GM23248 (cell line): ENCODE results near the gene AK8. TPM values are rescaled to one million over a fixed set of nuclear protein-coding genes. Genes with fewer than 3 reads are reported as not detected.

Experiments
- DNase-seq: peaks from one replicate; pipeline ENCODE4 v3.0.0-alpha.2; 2015
- H2AFZ ChIP-seq: fragments of 200-600 bp; sonication (generic); 2 replicates; pipeline ENCODE4 v1.6.1; 2016; ENCODE audit warnings: antibody characterized with exemption
- H3F3A ChIP-seq: fragments of 200-600 bp; sonication (generic); 2 replicates; pipeline ENCODE4 v1.6.1; 2016; ENCODE audit warnings: mild to moderate bottlenecking, antibody characterized with exemption, mixed run types; ENCODE audit not compliant: insufficient read depth
- H3K27ac ChIP-seq: fragments of 200-600 bp; sonication (generic); 2 replicates; pipeline ENCODE4 v1.5.1; 2016; ENCODE audit warnings: mild to moderate bottlenecking
- H3K27me3 ChIP-seq: fragments of 200-600 bp; sonication (generic); replicated peaks from 2 replicates; pipeline ENCODE4 v1.6.1; 2016; ENCODE audit warnings: mild to moderate bottlenecking; ENCODE audit not compliant: insufficient read depth
- H3K36me3 ChIP-seq: fragments of 200-600 bp; sonication (generic); 2 replicates; pipeline ENCODE4 v1.6.1; 2016; ENCODE audit warnings: low read depth, mild to moderate bottlenecking
- H3K4me1 ChIP-seq: fragments of 200-600 bp; sonication (generic); 2 replicates; pipeline ENCODE4 v1.6.1; 2016; ENCODE audit warnings: mild to moderate bottlenecking; ENCODE audit not compliant: insufficient read depth
- H3K4me2 ChIP-seq: fragments of 200-600 bp; sonication (generic); one replicate; pipeline ENCODE4 v1.6.1; 2016; ENCODE audit warnings: mild to moderate bottlenecking; ENCODE audit not compliant: unreplicated experiment
- H3K4me3 ChIP-seq: fragments of 200-600 bp; sonication (generic); 2 replicates; pipeline ENCODE4 v1.5.1; 2016; ENCODE audit warnings: mild to moderate bottlenecking
- H3K79me2 ChIP-seq: fragments of 200-600 bp; sonication (generic); 2 replicates; pipeline ENCODE4 v1.6.1; 2016; ENCODE audit warnings: mild to moderate bottlenecking; ENCODE audit not compliant: insufficient read depth
- H3K9ac ChIP-seq: fragments of 200-600 bp; sonication (generic); 2 replicates; pipeline ENCODE4 v1.6.1; 2016; ENCODE audit warnings: mild to moderate bottlenecking
- H3K9me2 ChIP-seq: fragments of 200-600 bp; sonication (generic); 2 replicates; pipeline ENCODE4 v1.6.1; 2016; ENCODE audit warnings: mixed run types, mild to moderate bottlenecking, moderate library complexity; ENCODE audit not compliant: insufficient read depth
- H3K9me3 ChIP-seq: fragments of 200-600 bp; sonication (generic); one replicate; pipeline ENCODE4 v1.6.1; 2017; ENCODE audit warnings: low read depth
- H4K20me1 ChIP-seq: fragments of 200-600 bp; sonication (generic); 2 replicates; pipeline ENCODE4 v1.6.0; 2016; ENCODE audit not compliant: insufficient read depth
- EZH2 ChIP-seq: fragments of 200-600 bp; sonication (generic); IDR thresholded peaks from 2 replicates; pipeline ENCODE4 v1.6.1; 2018; ENCODE audit warnings: antibody characterized with exemption, mild to moderate bottlenecking; ENCODE audit not compliant: insufficient read depth, poor library complexity, severe bottlenecking
- EZH2phosphoT487 ChIP-seq: fragments of 200-600 bp; sonication (generic); IDR thresholded peaks from 2 replicates; pipeline ENCODE4 v1.6.1; 2018; ENCODE audit warnings: antibody characterized with exemption, moderate library complexity, mild to moderate bottlenecking, low read depth; ENCODE audit not compliant: insufficient read depth
- WGBS, 2 experiments: methylation state at CpG; one replicate each; pipeline ENCODE4 v1.1.6; 2015 to 2017; ENCODE audit warnings: low lambda C conversion rate in 2 of 2, low coverage in 1 of 2; ENCODE audit errors: missing lambda C conversion rate in 2 of 2; 5-methylcytosine and 5-hydroxymethylcytosine counted together
- in situ Hi-C: fragments of 300-500 bp; cut with MboI; formaldehyde crosslinking; loops from 2 replicates; pipeline ENCODE4 v1.15.0; 2020
- polyA plus RNA-seq: library from polyadenylated mRNA; unstranded; fragments of >200 nt; fragmentation: Nextera tagmentation; extraction: Ambion mirVana; gene quantifications from 2 replicates; pipeline ENCODE4 v1.2.1, GENCODE V29; 2016
- total RNA-seq: library from RNA; depleted of rRNA; stranded (reverse); fragments of >200 nt; shearing (Covaris generic); gene quantifications from 2 replicates; pipeline ENCODE4 v1.2.3, GENCODE V29; 2014

AK8 gene
- total and polyA plus RNA-seq, 2 experiments from 2014 or later: 0.32 to 0.89 TPM

- Histone ChIP-seq H3K4me2 (no peak overlapping the region), H3K36me3 (no peaks in the 10 kb centered on the region; the same call in 1 of the 2 replicates), H3K4me1 (no peaks in the 10 kb centered on the region), H4K20me1 (no peaks in the 10 kb centered on the region), H3K9me2 (no peaks in the 10 kb centered on the region), H2AFZ (no peak overlapping the region), H3K9ac (no peak overlapping the region), H3F3A (no peaks in the 10 kb centered on the region), H3K79me2 (no peaks in the 10 kb centered on the region), H3K27ac (no peak overlapping the region), H3K9me3 (no peaks in the 10 kb centered on the region), H3K4me3 (no peak overlapping the region), H3K27me3 (no peaks in the 10 kb centered on the region)
- in situ Hi-C loops: no loop called here
- TF ChIP-seq EZH2 (no peak), EZH2phosphoT487 (no peak)
- no peak for DNase-seq
- 86 to 88% methylated on average over 6 of the region's 6 CpGs for WGBS, 2 experiments
Observed at GRCh38 chr9:132886334-132886725, 8.2 kb upstream of the AK8 start.

- no peaks in the 10 kb centered on the region for H3K27me3 ChIP-seq
- H4K20me1 ChIP-seq: no peaks in the 10 kb centered on the region
- no peak for DNase-seq
- H2AFZ ChIP-seq: no peak overlapping the region
- H3K9ac ChIP-seq: no peak overlapping the region
- H3K4me1 ChIP-seq: no peaks in the 10 kb centered on the region
- no peaks in the 10 kb centered on the region for H3K9me2 ChIP-seq
- H3K4me3 ChIP-seq: no peak overlapping the region
- H3K9me3 ChIP-seq: no peaks in the 10 kb centered on the region
- no peaks in the 10 kb centered on the region; the same call in 1 of the 2 replicates for H3K36me3 ChIP-seq
- no peak overlapping the region for H3K27ac ChIP-seq
- TF ChIP-seq EZH2phosphoT487 (no peak), EZH2 (no peak)
- no peak overlapping the region for H3K4me2 ChIP-seq
- no peaks in the 10 kb centered on the region for H3K79me2 ChIP-seq
- H3F3A ChIP-seq: no peaks in the 10 kb centered on the region
- WGBS, 2 experiments: 66 to 69% methylated on average over 9 of the region's 9 CpGs
- in situ Hi-C loops: no loop called here
Observed at GRCh38 chr9:132885720-132886333, 7.7 kb upstream of the AK8 start.

GRCh38 chr9:132883349-132884294 is 5.5 kb upstream of the AK8 start:
- Histone ChIP-seq H3K36me3 (no peaks in the 10 kb centered on the region; the same call in 1 of the 2 replicates), H3K4me2 (no peak overlapping the region), H3K27me3 (no peaks in the 10 kb centered on the region), H3K9me3 (no peaks in the 10 kb centered on the region), H2AFZ (no peak overlapping the region), H3K9ac (no peak overlapping the region), H4K20me1 (no peaks in the 10 kb centered on the region), H3K4me1 (no peaks in the 10 kb centered on the region), H3K9me2 (no peaks in the 10 kb centered on the region), H3K27ac (no peak overlapping the region), H3F3A (peaks cover 12% of the 10 kb centered on the region; the same call in 1 of the 2 replicates), H3K79me2 (no peaks in the 10 kb centered on the region), H3K4me3 (no peak overlapping the region)
- in situ Hi-C loops: no loop called here
- no peak for DNase-seq
- WGBS, 2 experiments: 80% methylated on average over 26 to 27 of the region's 27 CpGs
- TF ChIP-seq EZH2 (no peak), EZH2phosphoT487 (no peak)

- Histone ChIP-seq H3K9me3 (no peaks in the 10 kb centered on the region), H3K4me2 (no peak overlapping the region), H4K20me1 (no peaks in the 10 kb centered on the region), H3K27ac (no peak overlapping the region), H3F3A (peaks cover 12% of the 10 kb centered on the region; the same call in 1 of the 2 replicates), H3K36me3 (no peaks in the 10 kb centered on the region; the same call in 1 of the 2 replicates), H2AFZ (no peak overlapping the region), H3K27me3 (no peaks in the 10 kb centered on the region), H3K4me1 (no peaks in the 10 kb centered on the region), H3K79me2 (no peaks in the 10 kb centered on the region), H3K4me3 (no peak overlapping the region), H3K9ac (no peak overlapping the region), H3K9me2 (no peaks in the 10 kb centered on the region)
- TF ChIP-seq EZH2phosphoT487: no peak
- no peak for TF ChIP-seq EZH2
- DNase-seq: no peak
- WGBS, 2 experiments: 90 to 92% methylated on average over 6 of the region's 6 CpGs
- in situ Hi-C loops: no loop called here
Observed at GRCh38 chr9:132882616-132883015, 4.5 kb upstream of the AK8 start.
